ENCODE measurements around the gene AGBL5.
A peak's percentile ranks its signal among the peaks of the same experiment; 100 is the strongest.

AGBL5 gene

DNA sequence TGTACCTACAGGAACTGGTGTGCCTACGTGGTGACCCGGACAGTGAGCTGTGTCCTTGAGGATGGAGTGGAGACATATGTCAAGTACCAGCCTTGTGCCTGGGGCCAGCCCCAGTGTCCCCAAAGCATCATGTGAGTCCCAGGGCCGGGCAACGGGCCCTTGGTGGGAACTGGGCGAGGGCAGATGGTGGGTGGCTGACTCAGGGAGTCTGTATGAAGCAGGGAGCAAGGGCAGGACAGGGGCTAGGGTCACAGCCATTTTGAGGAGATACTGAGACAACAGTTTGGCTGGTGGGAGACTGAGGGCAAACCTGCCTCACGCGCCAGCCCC is 28.6 kb downstream of the AGBL5 start:
- Histone ChIP-seq H3K27ac (ENCODE audit: low read length) (peak overlapping the region; percentile 91; the same call in 1 of the 2 replicates), H3K4me2 (ENCODE audit: insufficient read depth, low read length) (no peak overlapping the region), H3K4me3 (ENCODE audit: low read depth in 1 of 2, low read length in 2 of 2) (no peak overlapping the region), H3K9ac (ENCODE audit: low read depth, low read length) (no peak overlapping the region), H3K4me1 (ENCODE audit: insufficient read depth, low read length) (peaks cover 44% of the 10 kb centered on the region), H3K27me3 (ENCODE audit: insufficient read depth, low read length, poor library complexity) (no peaks in the 10 kb centered on the region), H3K9me3 (ENCODE audit: insufficient read depth, low read length, severe bottlenecking) (no peaks in the 10 kb centered on the region), H3K79me2 (ENCODE audit: insufficient read depth, low read length) (no peaks in the 10 kb centered on the region), H4K20me1 (ENCODE audit: insufficient read depth, low read length) (no peaks in the 10 kb centered on the region), H3K36me3 (ENCODE audit: insufficient read depth, low read length) (no peaks in the 10 kb centered on the region), H2AFZ (ENCODE audit: low read depth, low read length) (peak overlapping the region; percentile 81; the same call in 1 of the 2 replicates)
- DNase-seq (no peak), ATAC-seq (ENCODE audit: insufficient read depth, low read depth) (no peak)
- no peak for TF ChIP-seq EZH2 (IDR thresholded peaks at IDR 0.05; ENCODE audit: borderline replicate concordance, low read depth, low read length, severe bottlenecking)
- TF ChIP-seq, protein P1, sequence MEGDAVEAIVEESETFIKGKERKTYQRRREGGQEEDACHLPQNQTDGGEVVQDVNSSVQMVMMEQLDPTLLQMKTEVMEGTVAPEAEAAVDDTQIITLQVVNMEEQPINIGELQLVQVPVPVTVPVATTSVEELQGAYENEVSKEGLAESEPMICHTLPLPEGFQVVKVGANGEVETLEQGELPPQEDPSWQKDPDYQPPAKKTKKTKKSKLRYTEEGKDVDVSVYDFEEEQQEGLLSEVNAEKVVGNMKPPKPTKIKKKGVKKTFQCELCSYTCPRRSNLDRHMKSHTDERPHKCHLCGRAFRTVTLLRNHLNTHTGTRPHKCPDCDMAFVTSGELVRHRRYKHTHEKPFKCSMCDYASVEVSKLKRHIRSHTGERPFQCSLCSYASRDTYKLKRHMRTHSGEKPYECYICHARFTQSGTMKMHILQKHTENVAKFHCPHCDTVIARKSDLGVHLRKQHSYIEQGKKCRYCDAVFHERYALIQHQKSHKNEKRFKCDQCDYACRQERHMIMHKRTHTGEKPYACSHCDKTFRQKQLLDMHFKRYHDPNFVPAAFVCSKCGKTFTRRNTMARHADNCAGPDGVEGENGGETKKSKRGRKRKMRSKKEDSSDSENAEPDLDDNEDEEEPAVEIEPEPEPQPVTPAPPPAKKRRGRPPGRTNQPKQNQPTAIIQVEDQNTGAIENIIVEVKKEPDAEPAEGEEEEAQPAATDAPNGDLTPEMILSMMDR (IDR thresholded peaks at IDR 0.05; ENCODE audit: borderline replicate concordance, extremely low read depth, low read length, poor library complexity, severe bottlenecking) = no peak

DNA sequence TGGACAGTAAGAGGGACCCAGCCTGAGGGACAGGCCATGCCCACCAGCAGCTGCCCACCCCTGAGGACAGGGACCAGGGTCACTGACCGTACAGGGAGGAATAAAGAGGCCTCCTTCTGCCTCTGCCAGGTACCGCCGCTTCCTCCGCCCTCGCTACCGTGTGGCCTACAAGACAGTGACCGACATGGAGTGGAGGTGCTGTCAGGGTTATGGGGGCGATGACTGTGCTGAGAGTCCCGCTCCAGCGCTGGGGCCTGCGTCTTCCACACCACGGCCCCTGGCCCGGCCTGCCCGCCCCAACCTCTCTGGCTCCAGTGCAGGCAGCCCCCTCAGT is 29.1 kb downstream of the AGBL5 start:
- TF ChIP-seq, protein P1 (IDR thresholded peaks at IDR 0.05; ENCODE audit: borderline replicate concordance, extremely low read depth, low read length, poor library complexity, severe bottlenecking) = no peak
- TF ChIP-seq EZH2 (IDR thresholded peaks at IDR 0.05; ENCODE audit: borderline replicate concordance, low read depth, low read length, severe bottlenecking) = no peak
- H3K4me2 ChIP-seq (ENCODE audit: insufficient read depth, low read length) = peak overlapping the region; percentile 70
- ATAC-seq (ENCODE audit: insufficient read depth, low read depth) = no peak
- no peaks in the 10 kb centered on the region for H4K20me1 ChIP-seq (ENCODE audit: insufficient read depth, low read length)
- H3K9ac ChIP-seq (ENCODE audit: low read depth, low read length) = peak overlapping the region; percentile 57
- H3K27ac ChIP-seq (ENCODE audit: low read length) = peak overlapping the region; percentile 91
- no peaks in the 10 kb centered on the region for H3K36me3 ChIP-seq (ENCODE audit: insufficient read depth, low read length)
- H3K27me3 ChIP-seq (ENCODE audit: insufficient read depth, low read length, poor library complexity) = no peaks in the 10 kb centered on the region
- peak overlapping the region; percentile 81 for H2AFZ ChIP-seq (ENCODE audit: low read depth, low read length)
- DNase-seq = no peak
- H3K4me3 ChIP-seq (ENCODE audit: low read depth in 1 of 2, low read length in 2 of 2) = peak overlapping the region in 1 of 2 experiments; percentile 54; a peak in 2 of 4 replicates
- peaks cover 4% of the 10 kb centered on the region for H3K79me2 ChIP-seq (ENCODE audit: insufficient read depth, low read length)
- peaks cover 44% of the 10 kb centered on the region for H3K4me1 ChIP-seq (ENCODE audit: insufficient read depth, low read length)
- no peaks in the 10 kb centered on the region for H3K9me3 ChIP-seq (ENCODE audit: insufficient read depth, low read length, severe bottlenecking)

DNA sequence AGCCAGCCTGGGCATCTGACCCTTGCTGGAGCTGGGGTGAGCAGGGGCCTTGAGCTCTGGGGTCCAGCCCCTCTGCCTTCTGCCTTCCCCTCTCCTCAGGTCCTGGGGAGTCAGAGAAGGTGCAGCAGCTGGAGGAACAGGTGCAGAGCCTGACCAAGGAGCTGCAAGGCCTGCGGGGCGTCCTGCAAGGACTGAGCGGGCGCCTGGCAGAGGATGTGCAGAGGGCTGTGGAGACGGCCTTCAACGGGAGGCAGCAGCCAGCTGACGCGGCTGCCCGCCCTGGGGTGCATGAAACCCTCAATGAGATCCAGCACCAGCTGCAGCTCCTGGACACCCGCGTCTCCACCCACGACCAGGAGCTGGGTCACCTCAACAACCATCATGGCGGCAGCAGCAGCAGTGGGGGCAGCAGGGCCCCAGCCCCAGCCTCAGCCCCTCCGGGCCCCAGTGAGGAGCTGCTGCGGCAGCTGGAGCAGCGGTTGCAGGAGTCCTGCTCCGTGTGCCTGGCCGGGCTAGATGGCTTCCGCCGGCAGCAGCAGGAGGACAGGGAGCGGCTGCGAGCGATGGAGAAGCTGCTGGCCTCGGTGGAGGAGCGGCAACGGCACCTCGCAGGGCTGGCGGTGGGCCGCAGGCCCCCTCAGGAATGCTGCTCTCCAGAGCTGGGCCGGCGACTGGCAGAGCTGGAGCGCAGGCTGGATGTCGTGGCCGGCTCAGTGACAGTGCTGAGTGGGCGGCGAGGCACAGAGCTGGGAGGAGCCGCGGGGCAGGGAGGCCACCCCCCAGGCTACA is 30.7 kb downstream of the AGBL5 start:
- Histone ChIP-seq H3K79me2 (ENCODE audit: insufficient read depth, low read length) (peaks cover 10% of the 10 kb centered on the region), H3K9me3 (ENCODE audit: insufficient read depth, low read length, severe bottlenecking) (no peaks in the 10 kb centered on the region), H4K20me1 (ENCODE audit: insufficient read depth, low read length) (no peaks in the 10 kb centered on the region), H3K4me2 (ENCODE audit: insufficient read depth, low read length) (peak overlapping the region; percentile 70), H3K4me3 (ENCODE audit: low read depth in 1 of 2, low read length in 2 of 2) (peak overlapping the region in 1 of 2 experiments; percentile 54; a peak in 2 of 4 replicates), H3K4me1 (ENCODE audit: insufficient read depth, low read length) (peaks cover 49% of the 10 kb centered on the region), H3K36me3 (ENCODE audit: insufficient read depth, low read length) (no peaks in the 10 kb centered on the region), H3K27me3 (ENCODE audit: insufficient read depth, low read length, poor library complexity) (no peaks in the 10 kb centered on the region), H3K27ac (ENCODE audit: low read length) (peak overlapping the region; percentile 91), H3K9ac (ENCODE audit: low read depth, low read length) (peak overlapping the region; percentile 57), H2AFZ (ENCODE audit: low read depth, low read length) (peak overlapping the region; percentile 81; the same call in 1 of the 2 replicates)
- DNase-seq (no peak), ATAC-seq (ENCODE audit: insufficient read depth, low read depth) (no peak)
- TF ChIP-seq EZH2 (IDR thresholded peaks at IDR 0.05; ENCODE audit: borderline replicate concordance, low read depth, low read length, severe bottlenecking) = no peak
- TF ChIP-seq, protein P1 (IDR thresholded peaks at IDR 0.05; ENCODE audit: borderline replicate concordance, extremely low read depth, low read length, poor library complexity, severe bottlenecking) = no peak

Data from DND-41 (cell line).